ENCODE data around the gene KANK2. TPM values are rescaled to one million over a fixed set of nuclear protein-coding genes. Genes with fewer than 3 reads are reported as not detected.

KANK2 gene
- total and polyA plus RNA-seq, 2 of the 8 experiments (the other 6 are each of a cell fraction or from before 2014, with no cell fraction given), result 25.2 to 42.3 TPM

DNA sequence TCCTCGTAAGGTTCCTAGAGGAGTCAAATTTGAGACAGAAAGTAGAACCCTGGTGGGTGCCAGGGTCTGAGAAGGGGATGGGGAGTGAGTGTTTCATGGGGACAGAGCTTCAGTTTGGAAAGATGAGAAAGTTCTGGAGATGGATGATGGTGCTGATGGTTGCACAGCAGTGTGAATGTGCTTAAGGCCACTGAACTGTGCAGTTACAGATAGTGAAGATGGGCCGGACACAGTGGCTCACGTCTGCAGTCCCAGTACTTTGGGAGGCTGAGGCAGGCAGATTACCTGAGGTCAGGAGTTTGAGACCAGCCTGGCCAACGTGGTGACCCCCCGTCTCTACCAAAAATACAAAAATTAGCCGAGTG lies 42.7 kb downstream of the KANK2 start (continued):
- TF ChIP-seq, protein P1, sequence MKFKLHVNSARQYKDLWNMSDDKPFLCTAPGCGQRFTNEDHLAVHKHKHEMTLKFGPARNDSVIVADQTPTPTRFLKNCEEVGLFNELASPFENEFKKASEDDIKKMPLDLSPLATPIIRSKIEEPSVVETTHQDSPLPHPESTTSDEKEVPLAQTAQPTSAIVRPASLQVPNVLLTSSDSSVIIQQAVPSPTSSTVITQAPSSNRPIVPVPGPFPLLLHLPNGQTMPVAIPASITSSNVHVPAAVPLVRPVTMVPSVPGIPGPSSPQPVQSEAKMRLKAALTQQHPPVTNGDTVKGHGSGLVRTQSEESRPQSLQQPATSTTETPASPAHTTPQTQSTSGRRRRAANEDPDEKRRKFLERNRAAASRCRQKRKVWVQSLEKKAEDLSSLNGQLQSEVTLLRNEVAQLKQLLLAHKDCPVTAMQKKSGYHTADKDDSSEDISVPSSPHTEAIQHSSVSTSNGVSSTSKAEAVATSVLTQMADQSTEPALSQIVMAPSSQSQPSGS (IDR thresholded peaks at IDR 0.05; ENCODE audit: low read length), result no peak
- TF ChIP-seq, protein P2, sequence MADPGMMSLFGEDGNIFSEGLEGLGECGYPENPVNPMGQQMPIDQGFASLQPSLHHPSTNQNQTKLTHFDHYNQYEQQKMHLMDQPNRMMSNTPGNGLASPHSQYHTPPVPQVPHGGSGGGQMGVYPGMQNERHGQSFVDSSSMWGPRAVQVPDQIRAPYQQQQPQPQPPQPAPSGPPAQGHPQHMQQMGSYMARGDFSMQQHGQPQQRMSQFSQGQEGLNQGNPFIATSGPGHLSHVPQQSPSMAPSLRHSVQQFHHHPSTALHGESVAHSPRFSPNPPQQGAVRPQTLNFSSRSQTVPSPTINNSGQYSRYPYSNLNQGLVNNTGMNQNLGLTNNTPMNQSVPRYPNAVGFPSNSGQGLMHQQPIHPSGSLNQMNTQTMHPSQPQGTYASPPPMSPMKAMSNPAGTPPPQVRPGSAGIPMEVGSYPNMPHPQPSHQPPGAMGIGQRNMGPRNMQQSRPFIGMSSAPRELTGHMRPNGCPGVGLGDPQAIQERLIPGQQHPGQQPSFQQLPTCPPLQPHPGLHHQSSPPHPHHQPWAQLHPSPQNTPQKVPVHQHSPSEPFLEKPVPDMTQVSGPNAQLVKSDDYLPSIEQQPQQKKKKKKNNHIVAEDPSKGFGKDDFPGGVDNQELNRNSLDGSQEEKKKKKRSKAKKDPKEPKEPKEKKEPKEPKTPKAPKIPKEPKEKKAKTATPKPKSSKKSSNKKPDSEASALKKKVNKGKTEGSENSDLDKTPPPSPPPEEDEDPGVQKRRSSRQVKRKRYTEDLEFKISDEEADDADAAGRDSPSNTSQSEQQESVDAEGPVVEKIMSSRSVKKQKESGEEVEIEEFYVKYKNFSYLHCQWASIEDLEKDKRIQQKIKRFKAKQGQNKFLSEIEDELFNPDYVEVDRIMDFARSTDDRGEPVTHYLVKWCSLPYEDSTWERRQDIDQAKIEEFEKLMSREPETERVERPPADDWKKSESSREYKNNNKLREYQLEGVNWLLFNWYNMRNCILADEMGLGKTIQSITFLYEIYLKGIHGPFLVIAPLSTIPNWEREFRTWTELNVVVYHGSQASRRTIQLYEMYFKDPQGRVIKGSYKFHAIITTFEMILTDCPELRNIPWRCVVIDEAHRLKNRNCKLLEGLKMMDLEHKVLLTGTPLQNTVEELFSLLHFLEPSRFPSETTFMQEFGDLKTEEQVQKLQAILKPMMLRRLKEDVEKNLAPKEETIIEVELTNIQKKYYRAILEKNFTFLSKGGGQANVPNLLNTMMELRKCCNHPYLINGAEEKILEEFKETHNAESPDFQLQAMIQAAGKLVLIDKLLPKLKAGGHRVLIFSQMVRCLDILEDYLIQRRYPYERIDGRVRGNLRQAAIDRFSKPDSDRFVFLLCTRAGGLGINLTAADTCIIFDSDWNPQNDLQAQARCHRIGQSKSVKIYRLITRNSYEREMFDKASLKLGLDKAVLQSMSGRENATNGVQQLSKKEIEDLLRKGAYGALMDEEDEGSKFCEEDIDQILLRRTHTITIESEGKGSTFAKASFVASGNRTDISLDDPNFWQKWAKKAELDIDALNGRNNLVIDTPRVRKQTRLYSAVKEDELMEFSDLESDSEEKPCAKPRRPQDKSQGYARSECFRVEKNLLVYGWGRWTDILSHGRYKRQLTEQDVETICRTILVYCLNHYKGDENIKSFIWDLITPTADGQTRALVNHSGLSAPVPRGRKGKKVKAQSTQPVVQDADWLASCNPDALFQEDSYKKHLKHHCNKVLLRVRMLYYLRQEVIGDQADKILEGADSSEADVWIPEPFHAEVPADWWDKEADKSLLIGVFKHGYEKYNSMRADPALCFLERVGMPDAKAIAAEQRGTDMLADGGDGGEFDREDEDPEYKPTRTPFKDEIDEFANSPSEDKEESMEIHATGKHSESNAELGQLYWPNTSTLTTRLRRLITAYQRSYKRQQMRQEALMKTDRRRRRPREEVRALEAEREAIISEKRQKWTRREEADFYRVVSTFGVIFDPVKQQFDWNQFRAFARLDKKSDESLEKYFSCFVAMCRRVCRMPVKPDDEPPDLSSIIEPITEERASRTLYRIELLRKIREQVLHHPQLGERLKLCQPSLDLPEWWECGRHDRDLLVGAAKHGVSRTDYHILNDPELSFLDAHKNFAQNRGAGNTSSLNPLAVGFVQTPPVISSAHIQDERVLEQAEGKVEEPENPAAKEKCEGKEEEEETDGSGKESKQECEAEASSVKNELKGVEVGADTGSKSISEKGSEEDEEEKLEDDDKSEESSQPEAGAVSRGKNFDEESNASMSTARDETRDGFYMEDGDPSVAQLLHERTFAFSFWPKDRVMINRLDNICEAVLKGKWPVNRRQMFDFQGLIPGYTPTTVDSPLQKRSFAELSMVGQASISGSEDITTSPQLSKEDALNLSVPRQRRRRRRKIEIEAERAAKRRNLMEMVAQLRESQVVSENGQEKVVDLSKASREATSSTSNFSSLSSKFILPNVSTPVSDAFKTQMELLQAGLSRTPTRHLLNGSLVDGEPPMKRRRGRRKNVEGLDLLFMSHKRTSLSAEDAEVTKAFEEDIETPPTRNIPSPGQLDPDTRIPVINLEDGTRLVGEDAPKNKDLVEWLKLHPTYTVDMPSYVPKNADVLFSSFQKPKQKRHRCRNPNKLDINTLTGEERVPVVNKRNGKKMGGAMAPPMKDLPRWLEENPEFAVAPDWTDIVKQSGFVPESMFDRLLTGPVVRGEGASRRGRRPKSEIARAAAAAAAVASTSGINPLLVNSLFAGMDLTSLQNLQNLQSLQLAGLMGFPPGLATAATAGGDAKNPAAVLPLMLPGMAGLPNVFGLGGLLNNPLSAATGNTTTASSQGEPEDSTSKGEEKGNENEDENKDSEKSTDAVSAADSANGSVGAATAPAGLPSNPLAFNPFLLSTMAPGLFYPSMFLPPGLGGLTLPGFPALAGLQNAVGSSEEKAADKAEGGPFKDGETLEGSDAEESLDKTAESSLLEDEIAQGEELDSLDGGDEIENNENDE (IDR thresholded peaks at IDR 0.05; ENCODE audit: insufficient replicate concordance, low read length), result no peak
- TF ChIP-seq HDAC6 (IDR thresholded peaks at IDR 0.05; ENCODE audit: low read depth, low read length) (no peak), SIN3A (conservative IDR thresholded peaks at IDR 0.05 in 1 of 2, IDR thresholded peaks at IDR 0.05 in 1 of 2; ENCODE audit: low read depth in 1 of 2, low read length in 2 of 2) (no peak), EP300 (IDR thresholded peaks at IDR 0.05; ENCODE audit: borderline replicate concordance in 1 of 2, low read depth in 2 of 2, low read length in 2 of 2) (no peak), TAF7 (optimal IDR thresholded peaks at IDR 0.05; ENCODE audit: borderline replicate concordance, low read depth, low read length) (no peak)

All from H1 (cell line).